IMR-90 (cell line): ENCODE data around the gene CETP. TPM values are rescaled to one million over a fixed set of nuclear protein-coding genes. Genes with fewer than 3 reads are reported as not detected.

Experiments used
- ATAC-seq: fragments of 200-7000 bp; cut with Tn5 transposase; 2 replicates; pipeline ENCODE4 v1.9.1; 2020; ENCODE audit warnings: low read depth, mild to moderate bottlenecking, moderate library complexity
- BruUV-seq: library from RNA; stranded (reverse); fragments of 400-500 nt; replicated peaks from 2 replicates; lab custom pipeline; 2021; lab: Mats Ljungman, UMichigan
- CTCF ChIA-PET: fragments of 300-600 bp; formaldehyde crosslinking; extraction: SDS; loops from one replicate; lab custom pipeline; 2021; ENCODE audit warnings: antibody characterized with exemption; lab: Yijun Ruan, JAX
- POLR2A ChIA-PET: fragments of 300-600 bp; sonication (Branson Sonifier 250); formaldehyde crosslinking; loops from one replicate; lab custom pipeline; 2022; ENCODE audit warnings: antibody characterized with exemption; ENCODE audit not compliant: unreplicated experiment; lab: Charles Lee
- DNase-seq: peaks from one replicate; pipeline ENCODE4 v3.0.0; 2013
- H2AFZ ChIP-seq: replicated peaks from 2 replicates; pipeline ENCODE3; 2013; ENCODE audit warnings: low read length, mild to moderate bottlenecking; ENCODE audit not compliant: poor library complexity
- H2AK5ac ChIP-seq: 2 replicates; pipeline ENCODE4 v1.6.1; 2013; ENCODE audit warnings: low read depth, low read length, inconsistent platforms
- H2AK9ac ChIP-seq: replicated peaks from 2 replicates; pipeline ENCODE3; 2013; ENCODE audit warnings: mild to moderate bottlenecking, low read depth, low read length, moderate library complexity; ENCODE audit not compliant: poor library complexity
- H2BK120ac ChIP-seq: 2 replicates; pipeline ENCODE4 v1.6.1; 2013; ENCODE audit warnings: low read depth, low read length, inconsistent platforms
- H2BK15ac ChIP-seq: 3 replicates; pipeline ENCODE4 v1.6.1; 2013; ENCODE audit warnings: low read depth, low read length, inconsistent platforms
- H2BK20ac ChIP-seq: 2 replicates; pipeline ENCODE4 v1.6.1; 2013; ENCODE audit warnings: low read depth, mild to moderate bottlenecking, inconsistent platforms, low read length, moderate library complexity
- H2BK5ac ChIP-seq: 2 replicates; pipeline ENCODE4 v1.6.1; 2013; ENCODE audit warnings: mild to moderate bottlenecking, low read depth, low read length, inconsistent platforms; ENCODE audit not compliant: poor library complexity, severe bottlenecking
- H3K14ac ChIP-seq: replicated peaks from 2 replicates; pipeline ENCODE4 v1.6.1; 2013; ENCODE audit warnings: low read depth, low read length, inconsistent platforms
- H3K18ac ChIP-seq: 2 replicates; pipeline ENCODE4 v1.6.1; 2013; ENCODE audit warnings: low read depth, low read length, control low read depth
- H3K23ac ChIP-seq: 2 replicates; pipeline ENCODE4 v1.6.1; 2013; ENCODE audit warnings: low read depth, low read length, inconsistent platforms
- H3K27ac ChIP-seq: 2 replicates; pipeline ENCODE4 v1.5.1; 2013; ENCODE audit warnings: mild to moderate bottlenecking, control low read depth, low read length; ENCODE audit not compliant: insufficient read depth
- H3K27me3 ChIP-seq: 2 replicates; pipeline ENCODE4 v1.6.1; 2013; ENCODE audit warnings: low read length; ENCODE audit not compliant: control insufficient read depth, insufficient read depth
- H3K36me3 ChIP-seq: 2 replicates; pipeline ENCODE4 v1.6.1; 2013; ENCODE audit warnings: low read length, mixed read lengths; ENCODE audit not compliant: control insufficient read depth, insufficient read depth
- H3K4ac ChIP-seq: 2 replicates; pipeline ENCODE4 v1.6.1; 2013; ENCODE audit warnings: low read depth, low read length, inconsistent platforms
- H3K4me1 ChIP-seq: 2 replicates; pipeline ENCODE4 v1.6.1; 2013; ENCODE audit warnings: low read length, mixed read lengths; ENCODE audit not compliant: control insufficient read depth, insufficient read depth
- H3K4me2 ChIP-seq: 2 replicates; pipeline ENCODE4 v1.6.1; 2013; ENCODE audit warnings: low read depth, mild to moderate bottlenecking, control low read depth, low read length, moderate library complexity
- H3K4me3 ChIP-seq: 2 replicates; pipeline ENCODE4 v1.5.1; 2013; ENCODE audit warnings: low read depth, mild to moderate bottlenecking, control low read depth, low read length, moderate library complexity; ENCODE audit not compliant: insufficient read depth
- H3K56ac ChIP-seq: 2 replicates; pipeline ENCODE4 v1.6.1; 2013; ENCODE audit warnings: low read length, inconsistent platforms; ENCODE audit not compliant: insufficient read depth; ENCODE audit errors: extremely low read depth
- H3K79me1 ChIP-seq, 2 experiments: 2 replicates each; pipeline ENCODE4 v1.6.1; 2013; ENCODE audit warnings: low read length in 2 of 2, inconsistent platforms in 1 of 2, low read depth in 1 of 2
- H3K9ac ChIP-seq: 2 replicates; pipeline ENCODE4 v1.6.1; 2013; ENCODE audit warnings: low read depth, low read length, control low read depth
- H3K9me1 ChIP-seq: 2 replicates; pipeline ENCODE4 v1.6.1; 2013; ENCODE audit warnings: low read length, inconsistent platforms; ENCODE audit not compliant: insufficient read depth
- H3K9me3 ChIP-seq: 2 replicates; pipeline ENCODE4 v1.6.1; 2013; ENCODE audit warnings: low read length; ENCODE audit not compliant: control insufficient read depth, insufficient read depth
- H4K20me1 ChIP-seq: 2 replicates; pipeline ENCODE4 v1.6.1; 2013; ENCODE audit warnings: low read length, inconsistent platforms; ENCODE audit not compliant: insufficient read depth
- H4K5ac ChIP-seq: 2 replicates; pipeline ENCODE4 v1.6.1; 2013; ENCODE audit warnings: mild to moderate bottlenecking, low read depth, low read length, control low read depth
- H4K8ac ChIP-seq, 2 experiments: 2 replicates each; pipeline ENCODE4 v1.6.1; 2013; ENCODE audit warnings: low read depth in 2 of 2, low read length in 2 of 2, control low read depth in 1 of 2, inconsistent platforms in 1 of 2
- H4K91ac ChIP-seq: 2 replicates; pipeline ENCODE4 v1.6.1; 2013; ENCODE audit warnings: low read depth, low read length, inconsistent platforms; ENCODE audit not compliant: insufficient read depth
- BHLHE40 ChIP-seq: fragments of 150-350 bp; IDR thresholded peaks from 2 replicates; pipeline ENCODE4 v1.6.1; 2016; ENCODE audit warnings: mild to moderate bottlenecking, low read depth, low read length
- CEBPB ChIP-seq: IDR thresholded peaks from 2 replicates; pipeline ENCODE4 v1.6.1; 2012; ENCODE audit warnings: low read depth, low read length, improper control_type of control experiment
- MAFK ChIP-seq: IDR thresholded peaks from 2 replicates; pipeline ENCODE4 v1.6.1; 2012; ENCODE audit warnings: low read depth, low read length, improper control_type of control experiment
- MXI1 ChIP-seq: IDR thresholded peaks from 2 replicates; pipeline ENCODE4 v1.6.1; 2012; ENCODE audit warnings: low read depth, mild to moderate bottlenecking, low read length, moderate library complexity, borderline replicate concordance
- RAD21 ChIP-seq: IDR thresholded peaks from 2 replicates; pipeline ENCODE4 v1.6.1; 2012; ENCODE audit warnings: low read length, improper control_type of control experiment
- RCOR1 ChIP-seq: IDR thresholded peaks from 2 replicates; pipeline ENCODE4 v1.6.1; 2012; ENCODE audit warnings: mild to moderate bottlenecking, low read length, improper control_type of control experiment; ENCODE audit not compliant: insufficient replicate concordance
- SMC3 ChIP-seq: fragments of 150-350 bp; IDR thresholded peaks from 2 replicates; pipeline ENCODE4 v1.6.1; 2016; ENCODE audit warnings: low read depth, mild to moderate bottlenecking, antibody characterized with exemption, low read length, moderate library complexity
- WGBS, 2 experiments: methylation state at CpG; one replicate each; pipeline versions ENCODE4 v1.1.5 to v1.1.7; 2013; ENCODE audit warnings: missing lambda C conversion rate in 2 of 2; ENCODE audit not compliant: insufficient read length in 1 of 2; ENCODE audit errors: extremely low coverage in 2 of 2; 5-methylcytosine and 5-hydroxymethylcytosine counted together
- dilution Hi-C: fragments of 300-500 bp; cut with HindIII; formaldehyde crosslinking; loops from one replicate; pipeline ENCODE4 v1.14.3; 2018; ENCODE audit warnings: low sequenced_read_pairs; ENCODE audit not compliant: unreplicated experiment
- in situ Hi-C: fragments of 300-500 bp; cut with MboI; formaldehyde crosslinking; loops from 3 replicates; pipeline ENCODE4 v1.14.3; 2019; ENCODE audit warnings: low sequenced_read_pairs, inconsistent platforms, mixed read lengths
- intact Hi-C: fragments of 100-400 bp; cut with micrococcal nuclease; formaldehyde crosslinking; loops from 2 replicates; pipeline ENCODE4 v1.10.0; 2022
- polyA plus RNA-seq, 3 experiments: library from polyadenylated mRNA; depleted of rRNA; stranded (reverse); fragments of >200 nt; gene quantifications; 2 replicates each; pipeline ENCODE4 v1.2.3, GENCODE V29; 2012; ENCODE audit warnings: low replicate concordance in 1 of 3
- total RNA-seq: library from RNA; depleted of rRNA; stranded (reverse); fragments of >200 nt; gene quantifications from 2 replicates; pipeline ENCODE4 v1.2.3, GENCODE V29; 2012

The CETP gene
- total and polyA plus RNA-seq, 2 of the 4 experiments (the other 2 are of a cell fraction) = not detected

DNA sequence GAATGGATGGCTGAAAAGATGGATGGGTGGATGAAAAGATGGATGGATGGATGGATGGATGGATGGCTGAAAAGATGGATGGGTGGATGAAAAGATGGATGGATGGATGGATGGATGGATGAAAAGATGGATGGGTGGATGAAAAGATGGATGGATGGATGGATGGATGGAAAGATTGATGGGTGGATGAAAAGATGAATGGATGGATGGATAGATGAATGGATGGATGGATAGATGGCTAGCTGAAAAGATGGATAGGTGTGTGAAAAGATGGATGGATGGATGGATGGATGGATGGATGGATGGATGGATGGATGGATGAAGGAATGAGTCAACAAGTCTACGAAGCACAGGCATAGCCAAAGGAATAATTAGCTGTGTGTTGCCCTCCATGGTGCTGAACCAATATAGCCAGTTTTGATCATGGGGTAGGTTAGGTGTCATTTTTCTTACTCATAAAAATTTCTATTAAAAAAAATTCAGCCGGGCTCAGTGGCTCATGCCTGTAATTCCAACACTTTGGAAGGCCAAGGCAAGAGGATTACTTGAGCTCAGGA, 68.7 kb downstream of the CETP start:
- no peak for TF ChIP-seq CEBPB
- no peak for TF ChIP-seq MXI1
- no peak for TF ChIP-seq RCOR1
- no peak for TF ChIP-seq SMC3
- no peak for TF ChIP-seq RAD21
- TF ChIP-seq BHLHE40 = no peak
- TF ChIP-seq MAFK = no peak
- CTCF ChIA-PET = interaction anchor here (1.1 kb wide), 1 partner anchor 10 kb away, joined by 3 read pairs; no protein-coding TSS in a partner anchor
- H3K9me1 ChIP-seq = peaks cover 26% of the 10 kb centered on the region

More for the DNA sequence above, 68.7 kb downstream of the CETP start:
- Histone ChIP-seq H2AK5ac (no peak overlapping the region), H3K4me1 (0 out of 2 replicates have a peak, but pooled peaks cover 2% of the 10 kb centered on the region), H4K20me1 (peaks cover 4% of the 10 kb centered on the region; the same call in 1 of the 2 replicates), H3K9ac (no peak overlapping the region), H2AK9ac (no peak overlapping the region), H3K4ac (no peak overlapping the region), H2BK15ac (no peak overlapping the region), H2BK20ac (no peak overlapping the region), H2BK120ac (no peak overlapping the region), H3K9me3 (no peaks in the 10 kb centered on the region), H3K79me1 (no peaks in the 10 kb centered on the region), H4K91ac (no peak overlapping the region), H3K36me3 (peaks cover 16% of the 10 kb centered on the region; the same call in 1 of the 2 replicates), H3K23ac (no peak overlapping the region), H4K5ac (no peak overlapping the region), H3K27ac (no peak overlapping the region), H3K18ac (no peak overlapping the region), H3K4me3 (no peak overlapping the region), H3K27me3 (no peaks in the 10 kb centered on the region), H2BK5ac (peak overlapping the region; percentile 83), H2AFZ (no peak overlapping the region), H3K14ac (no peak overlapping the region), H4K8ac (no peak overlapping the region), H3K4me2 (no peak overlapping the region), H3K56ac (no peak overlapping the region)
- ATAC-seq (no peak), DNase-seq (no peak)
- BruUV-seq = no TSS peak
- intact Hi-C loops (no loop called here), in situ Hi-C loops (no loop called here), dilution Hi-C loops (no loop called here)
- WGBS, 2 experiments = no CpG with 5 or more reads among the region's 2 CpGs
- POLR2A ChIA-PET = no interaction called here
